ENCODE results near the gene LRPPRC. TPM values are rescaled to one million over a fixed set of nuclear protein-coding genes. Genes with fewer than 3 reads are reported as not detected.

LRPPRC gene
- total RNA-seq, 1 donor from 2014 or later, result 70.3 TPM

- intact Hi-C loops (cut with DNase I), result no loop called here
Measured at GRCh38 chr2:43985359-43985758, 10.4 kb downstream of the LRPPRC start.

GRCh38 chr2:43984533-43984932 lies 11.3 kb downstream of the LRPPRC start:
- intact Hi-C loops (cut with DNase I), result no loop called here
- no peak for DNase-seq (ENCODE audit: low spot score)

More at GRCh38 chr2:43985359-43985758, 10.4 kb downstream of the LRPPRC start:
- no peak for DNase-seq (ENCODE audit: low spot score)

DNA sequence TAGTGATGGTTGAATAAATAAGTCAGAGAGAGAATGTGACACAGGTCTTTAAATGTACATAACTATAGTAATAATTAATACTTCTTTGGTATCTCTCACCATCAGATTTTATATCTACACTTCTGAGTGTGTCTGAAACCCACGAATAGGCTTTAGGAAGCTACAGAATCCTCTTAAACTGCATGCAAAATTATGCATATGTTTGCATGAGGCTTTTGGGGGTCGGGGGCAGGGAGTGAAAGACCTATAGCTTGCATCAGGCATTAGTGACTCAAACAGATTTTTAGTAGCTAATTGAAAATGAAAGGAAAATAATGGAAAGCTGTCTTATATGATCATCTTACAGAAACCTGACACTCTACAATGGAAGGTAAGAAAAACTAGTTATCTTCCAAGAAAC lies 14.9 kb downstream of the LRPPRC start:
- no peak for DNase-seq (ENCODE audit: low spot score)
- intact Hi-C loops (cut with DNase I), result no loop called here

GRCh38 chr2:43977677-43978375 lies 18.0 kb downstream of the LRPPRC start:
- intact Hi-C loops (cut with DNase I), result no loop called here
- no peak for DNase-seq (ENCODE audit: low spot score)

DNA sequence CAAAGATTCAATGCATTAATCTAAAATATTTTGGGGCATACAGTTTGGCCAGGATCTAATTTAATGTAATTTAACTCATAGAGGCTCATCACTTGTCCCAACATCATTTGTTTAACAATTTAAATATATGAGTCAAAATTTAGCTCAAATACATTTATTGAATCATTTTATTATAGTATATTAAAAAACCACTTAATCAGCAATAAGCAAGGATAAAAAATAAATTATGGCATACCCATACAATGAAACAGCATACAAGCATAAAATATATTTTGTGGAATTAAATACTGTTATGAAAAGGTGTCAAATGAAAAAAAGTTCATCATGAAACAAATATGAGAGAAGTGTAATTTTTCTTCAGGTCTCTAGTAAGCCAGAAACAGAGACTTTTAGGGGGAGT lies 34.9 kb downstream of the LRPPRC start:
- DNase-seq (ENCODE audit: low spot score), result no peak
- intact Hi-C loops (cut with DNase I), result no loop called here

DNA sequence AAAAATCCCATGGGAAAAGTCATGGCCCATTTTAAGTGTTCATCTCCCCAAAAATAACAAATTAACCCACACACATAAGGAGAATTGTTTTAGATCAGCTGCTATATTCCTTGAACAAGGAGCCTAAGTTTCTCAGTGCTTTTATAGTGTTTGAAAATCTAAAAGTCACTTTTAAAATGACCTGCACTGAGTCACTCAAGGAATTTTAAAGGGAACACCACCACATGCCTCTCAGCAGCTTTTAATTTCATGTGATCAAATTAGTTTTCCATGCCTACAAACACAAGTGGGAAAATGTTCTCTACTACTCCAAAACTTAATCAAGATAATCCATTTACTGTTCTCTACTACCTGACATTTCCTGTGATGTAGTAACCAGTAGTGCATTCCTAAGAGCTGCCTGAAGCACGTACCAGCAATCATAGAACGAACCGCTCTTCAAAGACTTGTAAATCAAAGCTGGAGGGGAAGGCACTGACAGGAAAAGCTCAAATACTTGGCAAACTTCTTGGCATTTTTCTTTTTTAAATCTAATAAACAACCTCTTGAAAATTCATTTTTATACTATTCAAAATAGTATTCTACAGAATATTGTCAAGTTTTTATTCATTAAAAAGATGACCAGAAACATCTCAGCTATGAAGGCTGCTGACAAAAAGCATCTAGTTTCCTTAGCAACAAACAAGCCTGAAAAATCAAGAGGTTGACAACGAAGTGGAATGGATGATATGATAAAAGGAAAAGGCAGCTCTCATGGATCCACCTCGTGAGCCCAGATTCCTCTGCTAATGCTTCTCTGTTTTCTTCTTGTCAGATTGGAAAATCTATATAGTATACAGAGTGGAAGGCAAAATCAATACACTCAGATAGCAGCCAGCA lies 37.2 kb downstream of the LRPPRC start:
- DNase-seq (ENCODE audit: low spot score), result no peak
- intact Hi-C loops (cut with DNase I), result no loop called here

- intact Hi-C loops (cut with DNase I), result no loop called here
- no peak for DNase-seq (ENCODE audit: low spot score)
Measured at GRCh38 chr2:43950383-43951008, 45.3 kb downstream of the LRPPRC start.

- no peak for DNase-seq (ENCODE audit: low spot score)
- intact Hi-C loops (cut with DNase I), result no loop called here
Measured at GRCh38 chr2:43948370-43948769, 47.4 kb downstream of the LRPPRC start.

- DNase-seq (ENCODE audit: low spot score), result no peak
Measured at GRCh38 chr2:43946685-43947084, 49.1 kb downstream of the LRPPRC start.

DNA sequence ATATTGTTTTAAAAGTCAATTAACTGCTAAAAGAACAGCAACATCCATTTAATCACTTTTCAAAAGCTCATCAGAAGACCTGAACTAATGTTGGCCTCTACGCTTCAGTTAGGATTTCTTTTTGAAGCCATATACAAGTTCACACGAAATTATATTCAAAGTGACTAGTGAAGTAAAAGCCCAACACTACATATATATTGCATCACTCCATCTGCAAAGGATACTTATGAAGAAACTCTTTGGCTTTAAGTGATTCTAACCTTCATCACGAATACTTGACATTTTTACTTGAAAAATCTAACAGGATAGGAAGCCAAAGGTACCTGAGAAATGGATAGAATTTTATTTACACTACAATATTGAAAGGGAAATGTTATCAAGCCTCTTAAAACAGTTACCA lies 50.4 kb downstream of the LRPPRC start:
- intact Hi-C loops (cut with DNase I), result no loop called here
- DNase-seq (ENCODE audit: low spot score), result no peak

More at GRCh38 chr2:43946685-43947084, 49.1 kb downstream of the LRPPRC start:
- intact Hi-C loops (cut with DNase I), result no loop called here

DNA sequence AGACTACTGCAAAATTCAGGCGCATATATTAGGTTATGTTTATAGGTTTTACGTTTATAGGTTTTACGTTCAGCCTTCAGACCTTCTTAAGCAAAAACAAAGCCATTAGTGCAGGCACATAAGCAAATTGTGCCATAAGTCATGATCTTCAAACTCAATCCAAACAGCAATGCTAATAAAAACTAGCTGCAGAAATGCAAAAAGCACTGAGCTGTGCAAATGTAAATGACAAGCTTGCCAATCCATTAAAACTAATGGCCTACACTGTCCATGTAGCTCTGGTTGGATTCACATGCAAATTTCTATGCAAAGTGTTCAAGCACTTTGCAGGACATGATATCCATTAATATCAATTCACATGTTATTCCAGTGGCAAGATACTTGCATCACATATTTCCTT lies 50.9 kb downstream of the LRPPRC start:
- intact Hi-C loops (cut with DNase I), result no loop called here
- no peak for DNase-seq (ENCODE audit: low spot score)

DNA sequence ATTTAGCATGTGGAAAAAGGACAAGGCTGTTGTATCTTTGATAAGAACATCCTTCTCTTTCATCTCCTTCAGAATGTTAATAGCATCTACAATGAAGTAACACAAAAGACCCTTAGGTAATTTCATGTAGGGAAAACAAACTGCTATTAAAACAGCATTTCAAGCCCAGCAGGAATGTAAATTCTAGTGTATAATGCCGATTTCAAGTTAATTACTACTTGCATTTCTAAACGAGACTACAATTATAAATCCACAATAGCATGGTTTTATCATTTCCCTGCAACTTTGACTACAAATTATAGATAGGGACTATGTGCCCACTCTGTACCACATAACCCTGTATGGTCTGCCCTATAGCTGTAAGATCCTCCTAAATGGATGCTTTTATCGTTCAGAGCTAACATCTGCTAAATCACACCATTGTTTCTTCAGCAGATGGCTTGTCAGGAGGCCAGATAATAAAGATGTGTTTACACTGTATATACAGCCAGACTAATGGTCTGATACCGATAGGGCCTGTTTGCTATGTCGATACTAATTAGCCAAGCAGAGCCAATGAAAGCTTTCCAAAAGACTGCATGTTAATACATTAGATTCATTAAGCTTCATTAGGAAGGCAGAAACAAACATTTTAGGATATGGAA lies 51.9 kb downstream of the LRPPRC start:
- intact Hi-C loops (cut with DNase I), result no loop called here
- DNase-seq (ENCODE audit: low spot score), result no peak

GRCh38 chr2:43943323-43943722 lies 52.5 kb downstream of the LRPPRC start:
- DNase-seq (ENCODE audit: low spot score), result no peak
- intact Hi-C loops (cut with DNase I), result no loop called here

GRCh38 chr2:43942881-43943280 lies 52.9 kb downstream of the LRPPRC start:
- no peak for DNase-seq (ENCODE audit: low spot score)
- intact Hi-C loops (cut with DNase I), result no loop called here

DNA sequence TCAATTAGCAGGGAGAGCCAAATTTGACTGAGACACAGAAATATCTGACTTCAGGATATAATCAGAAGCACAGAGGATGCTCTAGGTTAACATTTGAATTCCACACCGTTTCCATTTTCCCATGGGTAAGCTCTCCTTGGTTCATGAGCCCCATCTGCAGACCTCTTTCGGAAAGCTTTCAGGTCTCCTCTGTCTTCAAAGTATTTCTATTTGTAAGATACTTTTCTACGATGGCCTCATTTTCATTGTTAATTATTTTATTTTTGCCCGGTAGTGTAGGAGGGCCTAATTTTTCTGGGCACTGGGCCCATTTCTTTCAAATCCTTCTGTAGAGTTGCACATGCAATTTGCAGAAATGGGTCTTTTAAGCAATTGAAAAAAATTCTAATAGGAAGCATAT lies 53.8 kb downstream of the LRPPRC start:
- DNase-seq (ENCODE audit: low spot score), result no peak
- intact Hi-C loops (cut with DNase I), result no loop called here

DNA sequence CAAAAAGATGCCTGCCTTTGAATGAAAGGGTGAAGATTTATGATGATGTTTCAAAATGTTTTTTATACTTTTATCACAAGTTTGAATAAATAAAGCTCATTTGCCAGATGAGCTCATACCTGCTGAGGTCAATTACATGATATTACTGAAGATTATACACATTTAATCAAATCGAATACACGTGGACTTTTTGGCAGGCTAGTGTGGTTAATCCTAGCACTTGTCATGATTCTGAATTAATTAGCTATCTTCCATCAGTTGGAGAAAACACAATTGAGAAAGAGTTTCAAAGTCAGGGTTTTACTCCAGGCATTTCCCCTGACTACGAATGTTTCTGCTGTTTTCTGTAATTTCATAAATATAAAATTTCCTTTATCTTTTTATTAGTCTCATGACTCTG lies 54.4 kb downstream of the LRPPRC start:
- no peak for DNase-seq (ENCODE audit: low spot score)
- intact Hi-C loops (cut with DNase I), result no loop called here

GRCh38 chr2:43939695-43940256 lies 56.0 kb downstream of the LRPPRC start:
- intact Hi-C loops (cut with DNase I), result no loop called here
- DNase-seq (ENCODE audit: low spot score), result no peak

- no peak for DNase-seq (ENCODE audit: low spot score)
- intact Hi-C loops (cut with DNase I), result no loop called here
Measured at GRCh38 chr2:43937269-43937820, 58.4 kb downstream of the LRPPRC start.

- intact Hi-C loops (cut with DNase I), result no loop called here
- DNase-seq (ENCODE audit: low spot score), result no peak
Measured at GRCh38 chr2:43934567-43934966, 61.2 kb downstream of the LRPPRC start.

Measured in cardiac septum (tissue), 1 donor.